Measurements from ENCODE around the gene ATP6V1G3. TPM values are rescaled to one million over a fixed set of nuclear protein-coding genes. Genes with fewer than 3 reads are reported as not detected.

ATP6V1G3 gene
- total and polyA plus RNA-seq, 2 donors (not counting 1 experiment from before 2014, with no cell fraction given) = not detected

- no peak for TF ChIP-seq CTCF (conservative IDR thresholded peaks at IDR 0.05 in 1 of 2, IDR thresholded peaks at IDR 0.05 in 1 of 2; ENCODE audit: low read depth in 1 of 2, low read length in 2 of 2)
- TF ChIP-seq EZH2 (IDR thresholded peaks at IDR 0.05; ENCODE audit: low read length, missing control alignments) = no peak
- Histone ChIP-seq H3K4me1 (ENCODE audit: control insufficient read depth, extremely low read depth, insufficient read depth, low read length) (peaks cover 14% of the 10 kb centered on the region), H3K4me2 (ENCODE audit: extremely low read depth, insufficient read depth, low read length) (no peak overlapping the region)
These were observed 40.4 kb downstream of the ATP6V1G3 start for GRCh38 chr1:198500096-198500495.

GRCh38 chr1:198499588-198499987 lies 40.9 kb downstream of the ATP6V1G3 start:
- no peaks in the 10 kb centered on the region for H4K20me1 ChIP-seq (ENCODE audit: control insufficient read depth, extremely low read depth, insufficient read depth, low read length)
- DNase-seq (ENCODE audit: low read depth in 2 of 2) = peak in 1 of 2 donors; percentile 86
- no peaks in the 10 kb centered on the region for H3K27me3 ChIP-seq (ENCODE audit: control insufficient read depth, insufficient read depth, low read length)
- H3K9me3 ChIP-seq (ENCODE audit: control insufficient read depth, insufficient read depth, low read depth, low read length) = no peaks in the 10 kb centered on the region
- no peak overlapping the region for H3K9ac ChIP-seq (ENCODE audit: insufficient read depth, low read length)
- TF ChIP-seq EZH2 (IDR thresholded peaks at IDR 0.05; ENCODE audit: low read length, missing control alignments) = no peak
- no peak for TF ChIP-seq CTCF (conservative IDR thresholded peaks at IDR 0.05 in 1 of 2, IDR thresholded peaks at IDR 0.05 in 1 of 2; ENCODE audit: low read depth in 1 of 2, low read length in 2 of 2)
- H3K4me3 ChIP-seq (replicated peaks in 1 of 4; ENCODE audit: control extremely low read depth in 1 of 4, insufficient read depth in 1 of 4, low read depth in 3 of 4, low read length in 4 of 4) = no peak overlapping the region
- no peak overlapping the region for H3K27ac ChIP-seq (ENCODE audit: insufficient read depth, low read length)
- H3K36me3 ChIP-seq (ENCODE audit: control insufficient read depth, insufficient read depth, low read length) = no peaks in the 10 kb centered on the region
- H3K4me1 ChIP-seq (ENCODE audit: control insufficient read depth, extremely low read depth, insufficient read depth, low read length) = peaks cover 14% of the 10 kb centered on the region
- H3K4me2 ChIP-seq (ENCODE audit: extremely low read depth, insufficient read depth, low read length) = no peak overlapping the region
- no peak overlapping the region for H2AFZ ChIP-seq (ENCODE audit: low read length)
- no peaks in the 10 kb centered on the region for H3K79me2 ChIP-seq (ENCODE audit: control insufficient read depth, insufficient read depth, low read length)

More at GRCh38 chr1:198500096-198500495, 40.4 kb downstream of the ATP6V1G3 start:
- DNase-seq (ENCODE audit: low read depth in 2 of 2) = no peak
- Histone ChIP-seq H3K9me3 (ENCODE audit: control insufficient read depth, insufficient read depth, low read depth, low read length) (no peaks in the 10 kb centered on the region), H3K36me3 (ENCODE audit: control insufficient read depth, insufficient read depth, low read length) (no peaks in the 10 kb centered on the region), H4K20me1 (ENCODE audit: control insufficient read depth, extremely low read depth, insufficient read depth, low read length) (no peaks in the 10 kb centered on the region), H3K79me2 (ENCODE audit: control insufficient read depth, insufficient read depth, low read length) (no peaks in the 10 kb centered on the region), H3K27ac (ENCODE audit: insufficient read depth, low read length) (no peak overlapping the region), H3K27me3 (ENCODE audit: control insufficient read depth, insufficient read depth, low read length) (no peaks in the 10 kb centered on the region), H3K4me3 (replicated peaks in 1 of 4; ENCODE audit: control extremely low read depth in 1 of 4, insufficient read depth in 1 of 4, low read depth in 3 of 4, low read length in 4 of 4) (no peak overlapping the region), H2AFZ (ENCODE audit: low read length) (no peak overlapping the region), H3K9ac (ENCODE audit: insufficient read depth, low read length) (no peak overlapping the region)

GRCh38 chr1:198498881-198499280 lies 41.6 kb downstream of the ATP6V1G3 start:
- H3K4me3 ChIP-seq (replicated peaks in 1 of 4; ENCODE audit: control extremely low read depth in 1 of 4, insufficient read depth in 1 of 4, low read depth in 3 of 4, low read length in 4 of 4) = no peak overlapping the region
- DNase-seq (ENCODE audit: low read depth in 2 of 2) = peak in 1 of 2 donors; percentile 73
- H3K4me2 ChIP-seq (ENCODE audit: extremely low read depth, insufficient read depth, low read length) = no peak overlapping the region
- no peaks in the 10 kb centered on the region for H3K36me3 ChIP-seq (ENCODE audit: control insufficient read depth, insufficient read depth, low read length)
- no peaks in the 10 kb centered on the region for H4K20me1 ChIP-seq (ENCODE audit: control insufficient read depth, extremely low read depth, insufficient read depth, low read length)
- H3K79me2 ChIP-seq (ENCODE audit: control insufficient read depth, insufficient read depth, low read length) = no peaks in the 10 kb centered on the region
- H3K9me3 ChIP-seq (ENCODE audit: control insufficient read depth, insufficient read depth, low read depth, low read length) = no peaks in the 10 kb centered on the region
- no peak overlapping the region for H3K9ac ChIP-seq (ENCODE audit: insufficient read depth, low read length)
- no peaks in the 10 kb centered on the region for H3K27me3 ChIP-seq (ENCODE audit: control insufficient read depth, insufficient read depth, low read length)
- no peak overlapping the region for H3K27ac ChIP-seq (ENCODE audit: insufficient read depth, low read length)
- TF ChIP-seq CTCF (conservative IDR thresholded peaks at IDR 0.05 in 1 of 2, IDR thresholded peaks at IDR 0.05 in 1 of 2; ENCODE audit: low read depth in 1 of 2, low read length in 2 of 2) (no peak), EZH2 (IDR thresholded peaks at IDR 0.05; ENCODE audit: low read length, missing control alignments) (no peak)
- no peak overlapping the region for H2AFZ ChIP-seq (ENCODE audit: low read length)
- H3K4me1 ChIP-seq (ENCODE audit: control insufficient read depth, extremely low read depth, insufficient read depth, low read length) = peaks cover 14% of the 10 kb centered on the region

Data from fibroblast of lung (primary cell).